D721Med (cell line): ENCODE results near the gene PAPOLG.
"Not testable (repeated sequence)": the region's sequence is repeated elsewhere in the genome, so short reads cannot be mapped to it uniquely, and the experiment has no call there.

Experiments
- DNase-seq: peaks from one replicate; pipeline ENCODE4 v3.0.0; 2011; ENCODE audit warnings: low spot score; ENCODE audit not compliant: insufficient read length
- FAIRE-seq: peaks from 2 replicates; lab custom pipeline; 2011; peaks lifted over from hg19 to GRCh38; lab: Jason Lieb, UNC
- CTCF ChIP-seq: IDR thresholded peaks from 2 replicates; pipeline ENCODE4 v1.5.1; 2012; ENCODE audit warnings: mild to moderate bottlenecking, control low read depth; ENCODE audit not compliant: insufficient read depth; ENCODE audit errors: missing control alignments

Gene PAPOLG

GRCh38 chr2:60822987-60823386 lies 66.9 kb downstream of the PAPOLG start:
- DNase-seq (no peak), FAIRE-seq (no peak)
- no peak for TF ChIP-seq CTCF

DNA sequence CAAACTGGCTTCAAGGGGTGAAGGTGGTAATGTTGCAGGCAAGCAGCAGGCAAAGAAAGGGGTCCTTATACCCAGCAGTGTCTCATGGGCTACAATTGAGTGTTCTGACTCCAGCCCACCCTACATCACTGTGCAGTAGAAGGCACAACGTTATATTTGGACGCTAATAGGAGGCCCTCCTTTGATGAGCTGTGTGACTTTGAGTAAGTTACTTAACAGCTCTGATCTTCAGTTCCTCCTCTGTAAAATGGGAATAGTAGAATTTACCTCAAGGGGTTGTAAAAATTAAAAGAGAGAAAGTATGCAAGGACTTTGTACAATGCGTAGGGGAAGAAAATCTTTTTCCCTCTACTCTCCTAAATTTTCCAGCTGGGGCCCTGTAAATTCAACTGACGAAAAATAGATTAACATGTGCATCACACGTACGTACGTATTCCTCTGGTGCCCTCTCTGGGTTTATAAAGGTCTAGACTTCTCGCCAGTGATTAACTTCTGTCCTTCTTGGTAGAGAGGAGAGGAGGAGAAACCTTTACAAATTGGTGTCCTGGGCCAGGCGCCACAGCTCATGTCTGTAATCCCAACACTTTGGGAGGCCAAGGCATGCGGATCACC lies 67.7 kb downstream of the PAPOLG start:
- FAIRE-seq (no peak), DNase-seq (no peak)
- TF ChIP-seq CTCF, result no peak

- no peak for FAIRE-seq
- no peak for DNase-seq
- no peak for TF ChIP-seq CTCF
Measured at GRCh38 chr2:60825666-60826065, 69.6 kb downstream of the PAPOLG start.

- DNase-seq (no peak), FAIRE-seq (no peak)
- no peak for TF ChIP-seq CTCF
Measured at GRCh38 chr2:60826111-60826510, 70.0 kb downstream of the PAPOLG start.

DNA sequence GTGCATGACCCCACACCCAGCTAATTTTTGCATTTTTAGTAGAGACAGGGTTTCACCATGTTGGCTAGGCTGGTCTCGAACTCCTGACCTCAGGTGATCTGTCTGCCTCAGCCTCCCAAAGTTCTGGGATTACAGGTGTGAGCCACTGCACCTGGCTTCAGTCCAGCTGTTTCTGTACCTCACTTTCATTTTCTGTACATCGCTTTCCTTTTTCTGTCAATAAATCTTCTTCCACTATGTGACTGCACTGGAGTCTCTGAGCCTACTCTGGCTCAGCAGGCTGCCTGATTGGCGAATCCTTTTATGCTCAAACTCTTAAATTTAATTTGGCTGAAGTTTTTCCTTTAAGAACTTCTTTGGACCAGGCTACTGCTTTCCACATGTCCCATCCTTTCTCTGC lies 70.8 kb downstream of the PAPOLG start:
- FAIRE-seq, DNase-seq: not testable (repeated sequence)

GRCh38 chr2:60827369-60827768 lies 71.3 kb downstream of the PAPOLG start:
- DNase-seq (no peak), FAIRE-seq (no peak)
- TF ChIP-seq CTCF, result no peak

GRCh38 chr2:60830991-60831390 lies 74.9 kb downstream of the PAPOLG start:
- FAIRE-seq (no peak), DNase-seq (no peak)
- no peak for TF ChIP-seq CTCF

GRCh38 chr2:60831921-60832320 lies 75.9 kb downstream of the PAPOLG start:
- FAIRE-seq (no peak), DNase-seq (no peak)
- no peak for TF ChIP-seq CTCF
